Endometrial microvascular endothelial cells (primary cell): ENCODE results near the gene SIK2. TPM values are rescaled to one million over a fixed set of nuclear protein-coding genes. Genes with fewer than 3 reads are reported as not detected.

Source experiments
- total RNA-seq: library from RNA; depleted of rRNA; stranded (reverse); fragments of >200 nt; gene quantifications from one replicate; pipeline ENCODE4 v1.2.3, GENCODE V29; 2015; ENCODE audit errors: inconsistent ontology term

The SIK2 gene
- total RNA-seq, 1 donor from 2014 or later: 8.1 TPM

Other genes with a start within 250 kb of the SIK2 start
- not detected for gene POU2AF1, start 223.2 kb upstream of the SIK2 start, total RNA-seq
- gene BTG4, start 90.1 kb upstream of the SIK2 start, total RNA-seq: not detected
- not detected for gene HOATZ, start 87.7 kb upstream of the SIK2 start, total RNA-seq
- 9.8 TPM for gene LAYN, start 61.7 kb upstream of the SIK2 start, total RNA-seq
- 63.5 TPM for gene PPP2R1B, start 163.9 kb downstream of the SIK2 start, total RNA-seq